Choroid plexus epithelial cell (primary cell): Measurements from ENCODE around the gene NEK9.
"Not testable (repeated sequence)": the region's sequence is repeated elsewhere in the genome, so short reads cannot be mapped to it uniquely, and the experiment has no call there.

Experiments used
- DNase-seq: peaks from one replicate; pipeline ENCODE4 v3.0.0-alpha.2; 2010; ENCODE audit warnings: low read depth
- H3K4me3 ChIP-seq: 2 replicates; pipeline ENCODE4 v1.5.1; 2011; ENCODE audit warnings: low read depth, mild to moderate bottlenecking, control low read depth, low read length, moderate library complexity
- TF ChIP-seq, protein P1 (sequence below): conservative IDR thresholded peaks from 2 replicates; pipeline ENCODE4 v1.5.1; 2011; ENCODE audit warnings: low read depth, mild to moderate bottlenecking, control low read depth, inconsistent platforms, low read length, moderate library complexity

Gene NEK9

DNA sequence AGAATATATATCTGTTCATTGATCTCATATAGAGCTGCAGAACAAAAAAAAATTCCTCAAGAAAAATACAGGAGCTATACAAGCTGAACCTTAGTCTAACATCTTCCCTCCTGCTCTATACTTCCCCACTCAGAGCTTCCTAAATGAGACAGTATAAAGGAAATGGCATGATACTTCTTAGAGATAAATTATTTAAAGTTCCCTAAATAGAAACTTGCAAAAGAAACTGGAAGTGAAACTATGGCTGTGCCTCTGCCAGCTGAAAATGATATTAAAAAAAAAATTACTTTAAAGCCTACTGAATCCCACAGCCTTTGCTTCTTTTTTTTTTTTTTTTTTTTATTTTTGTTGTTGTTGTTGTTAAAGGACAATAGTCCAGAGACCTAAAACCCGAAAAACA, 11.6 kb upstream of the NEK9 start:
- TF ChIP-seq, protein P1, sequence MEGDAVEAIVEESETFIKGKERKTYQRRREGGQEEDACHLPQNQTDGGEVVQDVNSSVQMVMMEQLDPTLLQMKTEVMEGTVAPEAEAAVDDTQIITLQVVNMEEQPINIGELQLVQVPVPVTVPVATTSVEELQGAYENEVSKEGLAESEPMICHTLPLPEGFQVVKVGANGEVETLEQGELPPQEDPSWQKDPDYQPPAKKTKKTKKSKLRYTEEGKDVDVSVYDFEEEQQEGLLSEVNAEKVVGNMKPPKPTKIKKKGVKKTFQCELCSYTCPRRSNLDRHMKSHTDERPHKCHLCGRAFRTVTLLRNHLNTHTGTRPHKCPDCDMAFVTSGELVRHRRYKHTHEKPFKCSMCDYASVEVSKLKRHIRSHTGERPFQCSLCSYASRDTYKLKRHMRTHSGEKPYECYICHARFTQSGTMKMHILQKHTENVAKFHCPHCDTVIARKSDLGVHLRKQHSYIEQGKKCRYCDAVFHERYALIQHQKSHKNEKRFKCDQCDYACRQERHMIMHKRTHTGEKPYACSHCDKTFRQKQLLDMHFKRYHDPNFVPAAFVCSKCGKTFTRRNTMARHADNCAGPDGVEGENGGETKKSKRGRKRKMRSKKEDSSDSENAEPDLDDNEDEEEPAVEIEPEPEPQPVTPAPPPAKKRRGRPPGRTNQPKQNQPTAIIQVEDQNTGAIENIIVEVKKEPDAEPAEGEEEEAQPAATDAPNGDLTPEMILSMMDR, result no peak
- no peak for DNase-seq
- no peak overlapping the region for H3K4me3 ChIP-seq

- H3K4me3 ChIP-seq, result no peak overlapping the region
- TF ChIP-seq, protein P1, result no peak
- DNase-seq, result no peak
Measured at GRCh38 chr14:75134644-75135043, 7.8 kb upstream of the NEK9 start.

DNA sequence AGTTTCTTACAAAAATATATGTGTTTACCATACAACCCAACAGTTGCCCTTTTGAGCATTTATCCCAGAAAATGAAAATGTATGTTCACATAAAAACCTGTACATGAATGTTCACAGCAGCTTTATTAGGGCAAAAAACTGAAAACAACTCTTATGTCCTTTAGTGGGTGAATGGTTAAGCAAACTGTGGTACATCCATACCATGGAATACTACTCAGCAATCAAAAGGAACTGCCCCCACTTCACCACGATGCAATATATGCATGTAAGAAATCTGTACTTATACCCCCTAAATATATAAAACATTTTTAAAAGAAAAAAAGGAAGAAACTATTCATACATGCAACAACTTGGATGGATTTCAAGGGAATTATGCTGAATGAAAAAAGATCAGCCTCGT, 6.7 kb upstream of the NEK9 start:
- no peak overlapping the region for H3K4me3 ChIP-seq
- TF ChIP-seq, protein P1, result no peak
- DNase-seq, result no peak

- TF ChIP-seq, protein P1, result peak; percentile 70
- DNase-seq, result peak; percentile 88
Measured at GRCh38 chr14:75132382-75133086, 5.7 kb upstream of the NEK9 start.

DNA sequence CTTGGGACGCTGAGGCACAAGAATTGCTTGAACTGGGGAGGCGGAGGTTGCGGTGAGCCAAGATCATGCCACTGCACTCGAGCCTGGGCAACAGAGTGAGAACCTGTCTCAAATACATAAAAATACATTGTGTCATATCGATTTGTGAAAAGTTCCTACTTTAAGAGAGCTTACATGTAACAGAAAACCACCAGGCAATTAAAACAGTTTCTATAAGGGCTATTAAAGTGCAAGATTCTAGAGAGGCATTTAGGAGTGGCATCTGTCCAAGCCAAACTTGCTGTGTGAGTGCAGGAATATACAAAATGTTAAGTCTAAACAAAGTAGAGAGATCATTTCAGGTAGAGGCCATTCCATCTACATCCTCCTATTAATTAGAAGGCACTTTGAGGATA, 1.7 kb upstream of the NEK9 start:
- no peak for DNase-seq
- no peak overlapping the region for H3K4me3 ChIP-seq
- TF ChIP-seq, protein P1, result no peak

More at GRCh38 chr14:75132382-75133086, 5.7 kb upstream of the NEK9 start:
- H3K4me3 ChIP-seq, result no peak overlapping the region

GRCh38 chr14:75127903-75128595, 1.2 kb upstream of the NEK9 start:
- H3K4me3 ChIP-seq, result peak overlapping the region; percentile 85
- no peak for DNase-seq
- TF ChIP-seq, protein P1, result no peak

DNA sequence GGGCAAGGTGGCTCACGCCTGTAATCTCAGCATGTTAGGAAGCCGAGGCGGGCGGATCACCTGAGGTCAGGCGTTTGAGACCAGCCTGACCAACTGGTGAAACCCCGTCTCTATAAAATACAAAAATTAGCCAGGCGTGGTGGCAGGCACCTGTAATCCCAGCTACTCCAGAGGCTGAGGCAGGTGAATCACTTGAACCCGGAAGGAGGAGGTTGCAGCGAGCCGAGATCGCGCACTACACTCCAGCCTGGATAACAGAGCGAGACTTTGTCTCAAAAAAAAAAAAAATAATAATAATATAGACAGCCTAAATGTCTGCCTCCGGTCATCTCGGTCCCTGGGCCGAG, 599 bp upstream of the NEK9 start:
- peak overlapping the region; percentile 85 for H3K4me3 ChIP-seq
- not testable (repeated sequence) for DNase-seq
